GM21390 (cell line): ENCODE data around the gene TNC.

Source experiments
- ATAC-seq: cut with Tn5 transposase; IDR thresholded peaks from one replicate; pipeline ENCODE4 v1.9.1; 2021; ENCODE audit not compliant: unreplicated experiment

The TNC gene

DNA sequence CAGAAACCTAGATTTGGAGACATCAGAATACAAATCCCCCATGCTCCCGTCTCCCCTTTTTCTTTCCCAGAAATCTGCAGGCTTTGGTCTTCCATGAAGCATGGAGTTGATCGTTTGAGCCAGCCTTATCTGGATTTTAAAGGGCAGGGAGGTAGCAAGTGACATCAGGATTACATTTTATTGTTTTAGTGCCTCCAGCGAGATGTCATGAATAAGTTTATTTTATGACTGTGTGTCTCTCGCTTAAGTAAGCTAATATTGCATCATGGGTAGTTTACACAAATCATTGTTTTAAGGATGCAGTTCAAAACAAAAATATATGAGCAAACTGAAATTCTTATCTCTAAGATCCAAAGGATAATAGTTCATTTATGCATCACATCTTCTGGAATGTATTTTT is 136.9 kb downstream of the TNC start:
- no peak for ATAC-seq

DNA sequence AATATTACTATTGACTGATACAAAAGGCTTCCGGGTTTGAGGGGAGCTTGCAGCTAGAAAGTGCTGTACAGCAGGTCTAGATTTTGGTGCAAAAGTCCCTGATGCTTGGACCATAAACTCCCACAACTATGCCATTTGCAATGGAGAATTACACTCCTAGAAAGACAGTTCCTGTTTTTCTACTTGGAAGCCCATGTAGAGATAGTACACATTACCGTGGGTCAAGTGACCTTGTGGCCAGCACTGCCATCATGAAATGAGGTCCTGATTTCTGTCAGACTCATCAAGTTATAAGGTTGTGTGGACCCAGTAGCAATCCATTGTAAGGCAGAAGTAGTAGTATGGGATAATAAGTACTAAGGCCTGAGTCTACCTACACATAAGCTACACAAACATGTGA is 144.7 kb downstream of the TNC start:
- no peak for ATAC-seq

DNA sequence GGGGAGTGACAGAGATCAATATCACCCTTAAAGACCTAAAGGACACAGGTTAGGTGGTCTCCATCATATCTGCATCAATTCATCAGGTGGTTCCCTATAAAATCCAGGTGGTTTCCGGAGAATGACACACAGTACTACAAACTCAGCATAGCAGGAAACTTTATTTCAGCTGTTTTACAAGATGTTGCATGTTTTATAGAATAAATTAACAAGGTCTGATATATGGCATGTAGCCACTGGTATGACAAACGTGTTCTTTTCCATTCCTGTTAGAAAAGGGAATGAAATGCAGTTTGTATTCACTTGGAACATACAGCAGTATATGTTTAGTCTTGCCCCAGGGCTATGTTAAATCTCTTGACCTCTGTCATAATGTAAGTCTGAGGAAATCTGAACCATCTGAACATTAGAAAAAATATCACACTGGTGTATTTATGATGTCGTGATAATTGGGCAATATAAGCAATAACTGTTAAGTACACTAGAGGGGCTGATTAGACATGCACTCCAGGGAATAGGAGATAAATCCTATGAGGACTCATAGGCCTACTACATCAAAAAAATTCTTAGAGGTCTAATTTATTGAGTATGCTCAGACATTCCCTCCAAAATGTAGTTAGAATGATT is 145.3 kb downstream of the TNC start:
- no peak for ATAC-seq
